Hematopoietic multipotent progenitor cell treated with erythropoietin and hydrocortisone succinate and interleukin-3 and kit ligand, for 6 days (in vitro differentiated cells): ENCODE measurements around the gene EVC2.

Experiments used
- DNase-seq: peaks from one replicate; pipeline ENCODE4 v3.0.0-alpha.2; 2015

Gene EVC2

GRCh38 chr4:5552451-5552850 lies 155.9 kb downstream of the EVC2 start:
- no peak for DNase-seq

GRCh38 chr4:5547651-5548249 lies 160.6 kb downstream of the EVC2 start:
- DNase-seq = no peak

GRCh38 chr4:5545271-5545670 lies 163.1 kb downstream of the EVC2 start:
- no peak for DNase-seq

GRCh38 chr4:5544762-5545161 lies 163.6 kb downstream of the EVC2 start:
- DNase-seq = no peak

GRCh38 chr4:5543681-5544080 lies 164.7 kb downstream of the EVC2 start:
- no peak for DNase-seq

- no peak for DNase-seq
These were observed 167.2 kb downstream of the EVC2 start for GRCh38 chr4:5541169-5541568.

GRCh38 chr4:5539584-5539983 lies 168.8 kb downstream of the EVC2 start:
- no peak for DNase-seq

- no peak for DNase-seq
These were observed 176.3 kb downstream of the EVC2 start for GRCh38 chr4:5532100-5532499.

GRCh38 chr4:5528031-5528436 lies 180.3 kb downstream of the EVC2 start:
- no peak for DNase-seq

GRCh38 chr4:5527211-5527610 lies 181.1 kb downstream of the EVC2 start:
- DNase-seq = no peak

GRCh38 chr4:5526080-5526846 lies 182.1 kb downstream of the EVC2 start:
- no peak for DNase-seq

- DNase-seq = no peak
These were observed 183.7 kb downstream of the EVC2 start for GRCh38 chr4:5524446-5525299.

- no peak for DNase-seq
These were observed 191.0 kb downstream of the EVC2 start for GRCh38 chr4:5517372-5517771.

- no peak for DNase-seq
These were observed 192.7 kb downstream of the EVC2 start for GRCh38 chr4:5515646-5516045.
